ENCODE results near the gene ATXN2L.

ATXN2L gene

GRCh38 chr16:28846933-28847273, 24.1 kb downstream of the ATXN2L start:
- TF ChIP-seq CTCF (IDR thresholded peaks at IDR 0.05; ENCODE audit: low read depth, low read length) = no peak
- H3K4me3 ChIP-seq (ENCODE audit: low read depth, low read length) = peak overlapping the region; percentile 97

- no peak overlapping the region for H3K4me3 ChIP-seq (ENCODE audit: low read depth, low read length)
- TF ChIP-seq CTCF (IDR thresholded peaks at IDR 0.05; ENCODE audit: low read depth, low read length) = no peak
Observed at GRCh38 chr16:28858421-28858820, 35.6 kb downstream of the ATXN2L start.

GRCh38 chr16:28859326-28859725, 36.5 kb downstream of the ATXN2L start:
- no peak overlapping the region for H3K4me3 ChIP-seq (ENCODE audit: low read depth, low read length)
- no peak for TF ChIP-seq CTCF (IDR thresholded peaks at IDR 0.05; ENCODE audit: low read depth, low read length)

- H3K4me3 ChIP-seq (ENCODE audit: low read depth, low read length) = peak overlapping the region; percentile 88
- TF ChIP-seq CTCF (IDR thresholded peaks at IDR 0.05; ENCODE audit: low read depth, low read length) = no peak
Observed at GRCh38 chr16:28863929-28864793, 41.4 kb downstream of the ATXN2L start.

- peak overlapping the region; percentile 88 for H3K4me3 ChIP-seq (ENCODE audit: low read depth, low read length)
- TF ChIP-seq CTCF (IDR thresholded peaks at IDR 0.05; ENCODE audit: low read depth, low read length) = no peak
Observed at GRCh38 chr16:28865001-28865688, 42.3 kb downstream of the ATXN2L start.

GRCh38 chr16:28865722-28866453, 43.1 kb downstream of the ATXN2L start:
- no peak overlapping the region for H3K4me3 ChIP-seq (ENCODE audit: low read depth, low read length)

More at GRCh38 chr16:28865722-28866453, 43.1 kb downstream of the ATXN2L start:
- TF ChIP-seq CTCF (IDR thresholded peaks at IDR 0.05; ENCODE audit: low read depth, low read length) = no peak
